Measurements from ENCODE around the gene ZNF33A.
A peak's percentile ranks its signal among the peaks of the same experiment; 100 is the strongest.
"Not testable (repeated sequence)": the region's sequence is repeated elsewhere in the genome, so short reads cannot be mapped to it uniquely, and the experiment has no call there.

The ZNF33A gene

DNA sequence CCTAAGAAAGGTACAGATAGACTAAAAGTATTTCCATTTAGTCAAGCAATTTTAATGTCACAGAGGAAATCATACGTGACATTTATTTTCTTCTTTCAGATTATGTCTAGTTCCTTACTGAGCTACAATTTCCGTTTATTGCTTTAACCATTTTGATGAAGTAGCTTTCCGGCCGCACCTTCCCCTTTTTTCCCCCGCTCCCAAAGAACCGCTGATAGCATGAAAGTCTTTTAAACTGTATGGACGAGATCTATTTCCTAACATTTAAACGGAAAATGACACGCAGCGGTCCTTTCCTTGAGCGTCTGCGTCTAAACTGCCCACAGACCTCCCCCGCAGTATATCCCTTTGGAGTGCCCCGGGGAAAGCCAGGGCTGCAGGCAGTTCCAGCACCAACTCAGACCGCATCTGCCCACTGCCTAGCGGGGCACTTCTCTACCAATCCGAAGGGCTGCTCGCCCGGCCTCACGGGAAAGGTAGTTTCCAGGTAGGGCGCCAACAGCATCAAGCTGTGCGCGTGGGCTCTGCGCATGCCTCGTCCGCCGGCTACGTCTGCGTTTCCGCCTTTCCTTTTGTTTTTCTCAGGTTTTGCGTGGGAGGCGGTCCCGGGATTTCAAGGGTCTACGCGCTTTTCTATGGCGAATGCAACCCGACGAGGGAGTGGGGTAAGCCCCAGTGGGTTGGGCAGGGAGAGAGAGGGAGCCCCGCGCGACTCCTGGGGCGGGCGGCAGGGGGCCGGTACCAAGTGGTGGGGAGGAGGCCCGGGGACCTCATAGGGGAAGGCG is at the start of gene ZNF33A:
TSS of gene ZNF33A (plus strand) at position 557 of the 785 bp plus-strand sequence. CDS start 1,667 bp downstream, outside the sequence.
- DNase-seq (ENCODE audit: low spot score) = peak; percentile 90

DNA sequence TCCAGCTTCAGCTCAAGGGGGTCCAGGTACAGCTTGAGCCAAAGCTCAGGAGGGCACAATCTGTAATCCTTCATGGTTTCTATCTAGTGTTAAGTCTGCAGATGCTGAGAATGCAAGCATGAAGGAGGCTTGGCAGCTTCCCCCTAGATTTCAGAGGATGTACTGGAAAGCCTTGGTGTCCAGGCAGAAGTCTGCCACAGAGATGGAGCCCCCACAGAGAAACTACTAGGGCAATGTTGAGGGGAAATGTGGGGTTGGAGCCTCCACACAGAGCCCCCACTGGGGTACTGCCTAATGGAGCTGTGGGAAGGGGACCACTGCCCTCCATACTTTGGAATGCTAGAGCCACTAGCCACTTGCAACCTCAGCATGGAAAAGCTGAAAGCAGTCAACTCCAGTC is 45.5 kb upstream of the ZNF33A start:
- no peak for DNase-seq (ENCODE audit: low spot score)

DNA sequence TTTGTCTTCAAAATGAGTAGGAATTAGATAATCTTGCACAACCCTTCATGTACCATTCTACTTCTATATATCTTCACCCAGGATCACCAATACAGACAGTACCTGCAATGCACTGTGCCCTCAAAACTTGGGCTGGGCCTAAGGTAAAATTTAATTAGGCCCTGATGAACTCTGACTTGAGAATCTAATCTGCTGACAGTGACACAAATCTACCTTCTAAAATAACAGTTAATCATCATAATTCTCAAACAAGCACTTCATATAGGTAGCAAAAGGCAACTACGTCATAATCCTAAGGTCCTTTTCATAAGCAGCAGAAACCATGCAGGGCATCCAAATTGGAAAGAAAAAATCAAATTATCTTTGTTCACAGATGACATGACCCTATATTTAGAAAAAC is 38.1 kb upstream of the ZNF33A start:
- no peak for DNase-seq (ENCODE audit: low spot score)

DNA sequence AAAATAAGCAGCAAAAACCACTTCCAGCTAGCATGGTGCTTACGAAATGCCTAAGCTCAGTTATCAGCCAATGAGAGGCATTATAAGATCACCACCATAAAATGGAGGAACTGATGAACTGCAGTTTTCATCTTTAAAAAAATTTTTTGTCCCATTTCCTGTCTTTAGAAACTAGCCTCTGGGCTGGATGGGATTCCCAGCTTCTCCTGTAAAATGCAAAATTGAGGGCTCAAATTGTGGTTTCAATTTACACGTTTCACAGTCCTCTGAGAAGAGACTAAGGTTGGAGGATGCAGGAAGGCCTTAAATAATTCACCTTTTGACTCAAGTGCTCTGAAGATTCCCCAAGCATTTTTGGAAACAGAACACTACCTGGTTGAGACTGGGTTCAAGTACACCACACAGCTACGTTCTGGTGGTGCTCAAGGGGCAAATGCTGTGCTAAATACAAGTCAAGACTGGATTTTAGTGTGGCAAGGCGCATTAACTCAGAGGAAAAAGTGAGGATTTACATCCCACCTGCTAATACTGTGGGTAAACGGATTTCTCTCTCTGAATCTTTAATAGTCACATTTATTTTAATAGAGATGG is 35.0 kb upstream of the ZNF33A start:
- DNase-seq (ENCODE audit: low spot score) = peak; percentile 46

DNA sequence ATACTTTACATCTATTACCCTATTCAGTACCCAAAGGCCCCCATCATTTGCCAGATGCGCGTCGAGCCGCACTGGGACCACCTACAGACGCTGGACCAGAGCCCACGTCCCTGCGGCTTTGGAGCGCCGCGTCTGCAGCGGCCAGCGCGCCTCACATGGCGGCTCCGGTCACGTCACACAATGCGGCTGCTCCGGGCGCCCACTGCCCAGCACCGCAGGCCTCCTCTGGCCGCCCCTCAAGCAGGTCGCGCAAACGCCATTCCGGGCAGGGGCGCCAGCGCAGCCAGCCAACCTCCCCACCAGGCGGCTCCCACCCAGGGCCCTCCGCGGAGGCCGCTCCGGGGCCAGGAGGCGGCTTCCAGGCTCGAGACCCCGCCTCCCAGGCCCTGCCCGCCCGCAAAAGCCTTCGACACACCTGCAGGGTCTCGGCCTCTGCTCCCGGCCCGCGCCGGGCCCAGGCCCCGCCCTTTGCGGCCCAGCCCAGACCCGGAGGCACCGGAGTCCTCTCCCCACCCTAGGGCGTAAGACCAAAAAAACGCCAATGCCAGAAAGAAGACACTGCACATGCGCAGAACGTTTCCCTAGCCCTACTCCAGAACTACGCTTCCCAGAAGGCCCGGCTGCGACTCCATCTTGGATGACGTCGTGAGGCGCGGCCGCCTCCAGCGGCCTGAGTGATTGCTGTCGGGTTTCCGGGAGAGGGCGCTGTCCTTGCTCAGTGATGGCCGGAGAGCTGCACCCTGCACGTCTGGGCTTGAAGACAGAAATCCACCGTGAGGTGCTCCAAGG is 34.2 kb upstream of the ZNF33A start, which contains the start of gene ZNF25:
TSS of gene ZNF25 (minus strand) at position 557 of the 789 bp plus-strand sequence. CDS start 4,925 bp downstream, outside the sequence.
- DNase-seq (ENCODE audit: low spot score) = peak; percentile 99

DNA sequence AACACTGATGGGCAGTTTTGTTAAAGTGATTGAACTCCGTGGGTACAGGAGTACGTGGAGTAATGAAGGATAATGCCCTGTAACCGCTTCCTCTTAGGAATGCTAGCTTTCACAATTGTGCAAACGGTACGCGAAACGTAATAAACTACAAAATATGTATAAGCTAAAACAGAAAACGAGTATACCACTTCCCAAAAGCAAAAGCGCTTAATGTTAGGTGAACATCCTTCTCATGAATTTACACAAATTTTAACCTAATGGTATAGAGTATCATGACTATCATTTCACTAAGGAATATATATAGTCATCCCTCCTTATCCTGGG is 33.6 kb upstream of the ZNF33A start:
- DNase-seq (ENCODE audit: low spot score) = no peak

DNA sequence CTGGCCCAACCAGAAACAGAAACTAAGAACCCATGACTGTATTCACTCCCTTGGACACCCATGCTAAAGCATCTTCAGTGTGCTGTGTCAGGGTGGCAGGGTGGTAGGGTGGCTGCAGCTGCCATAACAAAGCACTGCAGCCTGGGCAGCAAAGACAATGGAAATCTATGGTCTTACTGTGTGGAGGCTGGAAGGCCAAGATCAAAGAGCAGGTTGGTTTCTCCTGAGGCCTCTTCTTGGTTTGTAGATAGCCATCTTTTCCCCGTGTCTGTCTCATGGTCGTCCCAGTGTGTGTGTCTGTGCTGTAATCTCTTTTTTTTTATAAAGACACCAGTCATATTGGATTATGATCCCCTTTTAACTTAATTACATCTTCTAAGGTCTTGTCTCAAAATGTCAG is 18.8 kb upstream of the ZNF33A start:
- no peak for DNase-seq (ENCODE audit: low spot score)

DNA sequence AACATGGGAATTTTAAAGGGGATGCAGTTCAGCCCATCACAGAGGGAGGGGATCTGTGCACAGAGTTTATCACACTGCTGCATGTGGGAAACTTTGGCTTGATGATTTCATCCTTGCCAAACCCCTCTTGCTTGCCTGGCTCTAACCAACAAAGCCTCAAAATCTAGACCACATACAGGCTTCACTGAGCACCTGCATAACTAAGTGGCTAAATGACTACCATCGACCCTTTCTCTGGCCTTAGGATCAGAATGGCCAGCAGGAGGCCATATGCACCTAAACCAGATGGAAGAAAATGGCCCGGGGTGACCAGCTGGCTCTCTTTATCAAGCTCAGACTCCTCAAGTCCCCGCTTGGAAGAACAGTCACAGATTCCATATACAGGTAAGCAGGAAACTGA is 18.4 kb upstream of the ZNF33A start:
- no peak for DNase-seq (ENCODE audit: low spot score)

DNA sequence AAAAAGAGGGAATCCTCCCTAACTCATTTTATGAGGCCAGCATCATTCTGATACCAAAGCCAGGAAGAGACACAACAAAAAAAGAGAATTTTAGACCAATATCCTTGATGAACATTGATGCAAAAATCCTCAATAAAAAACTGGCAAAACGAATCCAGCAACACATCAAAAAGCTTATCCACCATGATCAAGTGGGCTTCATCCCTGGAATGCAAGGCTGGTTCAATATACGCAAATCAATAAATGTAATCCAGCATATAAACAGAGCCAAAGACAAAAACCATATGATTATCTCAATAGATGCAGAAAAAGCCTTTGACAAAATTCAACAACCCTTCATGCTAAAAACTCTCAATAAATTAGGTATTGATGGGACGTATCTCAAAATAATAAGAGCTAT is 11.6 kb upstream of the ZNF33A start:
- not testable (repeated sequence) for DNase-seq (ENCODE audit: low spot score)

DNA sequence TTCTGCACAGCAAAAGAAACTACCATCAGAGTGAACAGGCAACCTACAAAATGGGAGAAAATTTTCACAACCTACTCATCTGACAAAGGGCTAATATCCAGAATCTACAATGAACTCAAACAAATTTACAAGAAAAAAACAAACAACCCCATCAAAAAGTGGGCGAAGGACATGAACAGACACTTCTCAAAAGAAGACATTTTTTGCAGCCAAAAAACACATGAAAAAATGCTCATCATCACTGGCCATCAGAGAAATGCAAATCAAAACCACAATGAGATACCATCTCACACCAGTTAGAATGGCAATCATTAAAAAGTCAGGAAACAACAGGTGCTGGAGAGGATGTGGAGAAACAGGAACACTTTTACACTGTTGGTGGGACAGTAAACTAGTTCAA is 10.0 kb upstream of the ZNF33A start:
- DNase-seq (ENCODE audit: low spot score) = not testable (repeated sequence)

DNA sequence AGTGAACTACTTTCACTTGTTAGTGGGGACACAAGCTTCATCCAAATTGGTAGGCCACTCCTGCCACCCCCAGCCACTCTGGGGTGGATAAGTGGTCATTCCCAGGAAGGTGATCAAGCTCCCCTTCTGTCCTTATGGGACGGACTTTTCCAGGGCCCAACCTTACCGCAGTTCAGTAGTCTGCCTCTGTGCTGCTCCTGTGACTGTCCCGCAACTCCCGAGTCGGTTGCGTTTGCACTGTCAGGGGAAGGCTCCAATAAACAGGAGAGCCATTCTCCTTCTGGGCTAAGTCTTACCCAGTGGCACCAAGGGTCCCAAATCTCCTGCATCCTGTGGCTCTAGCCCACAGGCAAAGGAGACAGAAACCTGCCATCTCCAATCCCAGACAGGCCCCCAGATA is 7.4 kb upstream of the ZNF33A start:
- no peak for DNase-seq (ENCODE audit: low spot score)

DNA sequence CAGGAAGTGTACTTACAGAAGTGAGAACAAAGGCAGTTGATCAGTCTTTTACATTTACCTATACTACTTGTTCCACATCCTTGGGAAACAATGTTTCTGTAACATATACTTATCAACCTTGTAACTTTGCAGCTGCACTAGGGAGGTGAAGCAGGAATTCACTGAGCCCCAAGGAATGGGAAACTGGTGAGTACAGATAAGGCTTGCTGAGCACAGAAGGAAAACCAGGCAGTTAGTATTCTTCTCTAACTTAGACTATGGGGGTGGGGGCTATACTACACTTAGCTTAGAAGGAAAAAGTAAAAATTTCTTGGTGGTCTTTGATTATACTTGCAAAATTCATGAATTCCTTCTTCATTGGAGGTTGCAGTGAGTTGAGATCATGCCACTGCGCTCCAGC is 6.9 kb upstream of the ZNF33A start:
- DNase-seq (ENCODE audit: low spot score) = no peak

DNA sequence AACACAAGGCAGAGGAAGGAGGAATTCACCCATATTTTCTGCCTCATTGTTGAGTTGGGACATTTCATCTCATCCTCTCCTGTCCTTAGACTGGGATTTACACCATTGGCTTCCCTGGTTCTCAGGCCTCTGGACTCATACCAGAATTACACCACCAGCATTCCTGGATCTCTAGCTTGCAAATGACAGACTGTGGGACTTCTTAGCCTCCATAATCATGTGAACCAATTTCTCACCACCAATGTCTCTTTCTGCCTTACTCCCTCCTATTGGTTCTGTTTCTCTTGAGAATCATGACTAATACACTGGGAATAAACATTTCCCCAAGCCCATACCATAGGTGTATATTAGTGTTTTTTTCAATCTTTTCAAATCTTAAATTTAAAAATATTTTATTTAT is 2.9 kb upstream of the ZNF33A start:
- no peak for DNase-seq (ENCODE audit: low spot score)

DNA sequence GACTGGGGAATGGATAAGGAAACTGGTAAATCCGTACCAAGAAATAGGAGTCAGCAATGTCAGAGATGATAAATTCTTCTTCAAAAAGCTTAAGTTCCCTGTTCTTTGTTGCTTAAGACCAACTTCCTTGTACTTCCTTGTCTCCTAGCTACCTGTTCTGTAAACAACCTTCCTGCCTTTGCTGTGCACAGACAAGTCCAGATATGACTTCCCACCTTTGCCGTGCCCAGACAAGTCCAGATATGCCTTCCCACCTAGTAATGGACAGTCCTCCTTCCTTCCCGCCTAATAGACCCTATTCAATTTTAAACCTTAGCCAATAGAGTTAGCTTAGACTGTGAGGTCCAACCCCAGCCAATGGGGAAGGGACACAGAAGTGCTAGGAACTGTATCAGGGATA is 2.5 kb upstream of the ZNF33A start:
- no peak for DNase-seq (ENCODE audit: low spot score)

DNA sequence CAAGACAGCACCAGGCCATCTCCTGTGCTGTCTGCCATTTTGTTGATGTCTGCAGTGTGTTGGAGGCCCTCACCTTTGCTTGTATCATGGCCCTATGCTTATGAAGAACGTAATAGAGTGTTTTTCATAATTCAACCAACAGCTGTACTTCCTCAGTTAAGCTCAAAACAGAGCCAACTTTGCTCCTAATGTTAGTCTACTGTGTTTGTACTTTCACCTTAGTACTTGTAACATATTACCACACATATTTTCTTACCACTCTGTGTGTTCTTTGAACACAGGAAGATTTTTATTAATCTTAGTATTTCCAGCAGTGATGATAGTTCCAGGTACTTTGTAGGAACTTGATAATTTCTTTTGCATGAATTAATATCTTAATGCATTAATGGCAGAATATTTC is 5.9 kb downstream of the ZNF33A start:
- DNase-seq (ENCODE audit: low spot score) = no peak

DNA sequence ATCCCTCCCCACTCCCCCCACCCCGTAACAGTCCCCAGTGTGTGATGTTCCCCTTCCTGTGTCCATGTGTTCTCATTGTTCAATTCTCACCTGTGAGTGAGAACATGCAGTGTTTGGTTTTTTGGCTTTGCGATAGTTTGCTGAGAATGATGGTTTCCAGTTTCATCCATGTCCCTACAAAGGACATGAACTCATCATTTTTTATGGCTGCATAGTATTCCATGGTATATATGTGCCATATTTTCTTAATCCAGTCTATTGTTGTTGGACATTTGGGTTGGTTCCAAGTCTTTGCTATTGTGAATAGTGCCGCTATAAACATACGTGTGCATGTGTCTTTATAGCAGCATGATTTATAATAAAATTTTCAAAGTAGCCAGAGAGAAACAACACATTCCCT is 8.6 kb downstream of the ZNF33A start:
- not testable (repeated sequence) for DNase-seq (ENCODE audit: low spot score)

DNA sequence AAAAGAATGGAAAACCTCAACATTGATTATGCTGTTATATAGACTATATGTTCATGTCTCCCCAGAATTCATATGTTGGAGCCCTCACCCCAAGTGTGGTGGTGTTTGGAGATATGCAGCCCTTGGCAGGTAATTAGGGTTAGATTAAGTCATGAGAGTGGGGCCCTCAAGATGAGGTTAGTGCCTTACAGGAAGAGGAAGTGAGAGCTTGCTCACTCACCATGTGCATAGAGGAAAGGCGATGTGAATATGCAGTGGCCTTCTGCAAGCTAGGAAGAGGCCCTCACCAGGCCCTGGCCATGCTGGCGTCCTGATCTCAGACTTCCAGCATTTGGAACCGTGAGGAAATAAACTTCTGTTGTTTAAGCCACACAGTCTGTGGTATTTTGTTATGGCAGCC is 14.8 kb downstream of the ZNF33A start:
- DNase-seq (ENCODE audit: low spot score) = no peak

DNA sequence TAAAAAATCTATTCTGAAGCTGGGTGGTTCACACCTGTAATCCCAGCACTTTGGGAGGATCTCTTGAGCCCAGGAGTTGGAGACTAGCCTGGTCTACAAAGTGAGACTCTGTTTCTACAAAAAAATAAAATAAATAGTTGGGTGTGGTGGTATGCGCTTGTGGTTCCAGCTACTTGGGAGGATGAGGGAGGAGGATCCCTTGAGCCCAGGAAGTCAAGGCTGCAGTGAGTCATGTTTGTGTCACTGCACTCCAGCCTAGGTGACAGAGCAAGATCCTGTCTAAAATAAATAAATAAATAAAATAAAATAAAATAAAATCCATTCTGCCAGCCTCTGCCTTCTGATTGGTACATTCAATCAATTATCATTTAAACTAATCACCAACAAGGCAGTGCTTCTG is 17.5 kb downstream of the ZNF33A start:
- no peak for DNase-seq (ENCODE audit: low spot score)

DNA sequence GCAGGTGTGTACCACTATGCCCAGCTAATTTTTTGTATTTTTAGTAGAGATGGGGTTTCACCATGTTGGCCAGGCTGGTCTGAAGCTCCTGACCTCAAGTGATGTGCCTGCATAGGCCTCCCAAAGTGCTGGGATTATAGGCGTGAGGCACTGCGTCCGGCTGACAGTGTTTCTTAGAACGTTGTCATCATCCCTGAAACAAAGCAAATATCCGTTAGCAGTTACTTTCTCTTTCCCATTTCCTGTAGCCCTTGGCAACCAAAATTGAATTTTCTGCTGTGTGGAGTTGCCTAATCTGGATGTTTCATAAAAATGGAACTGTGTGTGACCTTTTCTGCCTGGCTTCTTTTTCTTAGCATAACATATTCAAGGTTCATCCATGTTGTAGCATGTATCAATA is 22.4 kb downstream of the ZNF33A start:
- DNase-seq (ENCODE audit: low spot score) = no peak

DNA sequence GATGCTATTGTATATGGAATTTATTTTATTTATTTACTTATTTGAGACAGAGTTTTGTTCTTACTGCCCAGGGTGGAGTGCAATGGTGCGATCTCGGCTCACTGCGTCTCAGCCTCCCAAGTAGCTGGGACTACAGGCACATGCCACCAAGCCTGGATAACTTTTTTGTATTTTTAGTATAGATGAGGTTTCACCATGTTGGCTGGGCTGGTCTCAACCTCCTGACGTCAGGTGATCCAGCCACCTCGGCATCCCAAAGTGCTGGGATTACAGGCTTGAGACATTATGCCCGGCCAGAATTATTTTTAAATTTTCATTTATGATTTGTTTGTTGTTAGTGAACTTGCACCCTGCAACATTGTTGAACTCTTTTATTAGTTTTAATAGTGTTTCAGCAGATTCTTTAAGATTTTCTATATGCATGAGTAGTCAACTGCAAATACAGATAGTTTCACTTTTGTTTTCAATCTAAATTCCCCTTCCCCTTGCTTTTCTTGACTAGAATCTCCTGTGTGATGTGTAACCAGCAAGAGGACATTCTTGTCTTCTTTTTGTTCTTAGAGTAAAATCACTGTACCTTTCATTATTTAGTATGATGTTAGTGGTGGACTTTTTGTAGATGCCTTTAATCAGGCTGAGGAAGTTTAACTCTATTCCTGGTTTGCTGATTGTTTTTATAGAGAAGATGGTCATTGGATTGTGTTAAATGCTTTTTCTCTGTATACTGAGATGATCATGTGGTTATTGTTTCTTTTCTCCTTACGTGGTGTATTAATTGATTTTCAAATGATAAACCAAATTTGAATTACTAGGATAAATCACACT is 27.8 kb downstream of the ZNF33A start:
- DNase-seq (ENCODE audit: low spot score) = no peak

DNA sequence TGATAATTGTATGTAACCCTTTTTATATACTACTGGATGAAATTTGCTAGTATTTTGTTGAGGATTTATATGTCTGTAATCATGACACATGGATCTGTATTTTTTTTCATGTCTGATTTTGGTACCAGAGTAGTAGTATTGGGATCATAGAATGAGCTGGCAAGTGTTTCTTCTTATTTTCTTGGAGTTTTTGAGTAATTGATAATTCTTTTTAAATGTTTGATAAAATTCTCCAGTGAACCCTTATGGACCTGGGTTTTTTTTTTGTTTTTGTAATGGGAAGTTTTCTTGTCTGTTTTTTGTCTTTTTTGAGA is 28.4 kb downstream of the ZNF33A start:
- DNase-seq (ENCODE audit: low spot score) = no peak

DNA sequence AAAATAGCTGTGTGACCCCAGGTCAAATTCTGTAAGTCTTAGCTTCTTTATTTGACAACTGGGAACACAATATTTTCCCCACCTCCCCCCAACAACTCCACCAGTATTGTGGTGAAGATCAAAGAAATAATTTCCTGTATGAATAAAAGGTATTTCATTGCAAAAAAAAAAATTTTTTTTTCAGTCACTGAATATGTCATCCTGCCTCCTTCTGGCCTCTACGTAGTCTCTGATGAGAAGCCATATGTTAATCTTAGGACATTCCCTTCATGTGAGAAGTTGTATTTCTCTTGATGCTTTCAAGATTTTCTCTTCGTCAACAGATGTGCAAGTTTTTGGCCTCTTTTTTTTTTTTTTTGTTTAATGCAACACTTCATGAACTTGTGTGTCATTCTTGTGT is 33.0 kb downstream of the ZNF33A start:
- no peak for DNase-seq (ENCODE audit: low spot score)

All from pons (tissue), 1 donor.